ENCODE results near the gene SH3RF1.

- TF ChIP-seq LCORL (IDR thresholded peaks at IDR 0.05) (no peak), LCORL (CRISPR knock-in tag; IDR thresholded peaks at IDR 0.05) (no peak), JUNB (CRISPR knock-in tag; IDR thresholded peaks at IDR 0.05; ENCODE audit: borderline replicate concordance) (no peak), KAT7 (CRISPR knock-in tag; IDR thresholded peaks at IDR 0.05; ENCODE audit: borderline replicate concordance) (no peak), EED (CRISPR knock-in tag; IDR thresholded peaks at IDR 0.05) (no peak), AGO2 (optimal IDR thresholded peaks at IDR 0.05; ENCODE audit: low read depth, low read length) (no peak), MTA3 (CRISPR knock-in tag; IDR thresholded peaks at IDR 0.05) (no peak), POLR2A (IDR thresholded peaks at IDR 0.05; ENCODE audit: insufficient read depth in 1 of 2, low read depth in 2 of 2, low read length in 2 of 2) (no peak), NR1H2 (CRISPR knock-in tag; IDR thresholded peaks at IDR 0.05; ENCODE audit: borderline replicate concordance, low read depth) (no peak), CTCF (CRISPR knock-in tag; IDR thresholded peaks at IDR 0.05) (no peak), KDM1A (CRISPR knock-in tag; IDR thresholded peaks at IDR 0.05) (no peak), KLF16 (CRISPR knock-in tag; IDR thresholded peaks at IDR 0.05) (no peak)
These were observed 12.4 kb upstream of the SH3RF1 start for GRCh38 chr4:169283114-169283509.

Data from HepG2 (cell line).